HEK293 (cell line): ENCODE measurements around the gene CECR2.
A peak's percentile ranks its signal among the peaks of the same experiment; 100 is the strongest.

Experiments
- GLIS1 ChIP-seq: fragments of 450-650 bp; formaldehyde crosslinking; IDR thresholded peaks from 2 replicates; pipeline ENCODE4 v1.5.1; 2016; ENCODE audit warnings: missing biosample characterization, missing genetic modification characterization
- OSR2 ChIP-seq: fragments of 450-650 bp; formaldehyde crosslinking; IDR thresholded peaks from 2 replicates; pipeline ENCODE4 v1.5.1; 2016; ENCODE audit warnings: missing biosample characterization, missing genetic modification characterization
- PRDM10 ChIP-seq: fragments of 450-650 bp; formaldehyde crosslinking; IDR thresholded peaks from 2 replicates; pipeline ENCODE4 v1.5.1; 2016; ENCODE audit warnings: missing biosample characterization, missing genetic modification characterization
- REPIN1 ChIP-seq: fragments of 450-650 bp; formaldehyde crosslinking; IDR thresholded peaks from 2 replicates; pipeline ENCODE4 v1.5.1; 2017; ENCODE audit warnings: missing biosample characterization, missing genetic modification characterization, low read depth
- SETDB1 ChIP-seq: IDR thresholded peaks from one replicate; pipeline ENCODE4 v1.6.1; 2017; ENCODE audit warnings: mild to moderate bottlenecking, low read length, moderate library complexity, mixed read lengths; ENCODE audit not compliant: insufficient read length
- TCF7L2 ChIP-seq: IDR thresholded peaks from 2 replicates; pipeline ENCODE4 v1.6.1; 2011; ENCODE audit warnings: low read depth, mild to moderate bottlenecking, inconsistent platforms, low read length, moderate library complexity, borderline replicate concordance
- TRIM28 ChIP-seq: IDR thresholded peaks from 2 replicates; pipeline ENCODE4 v1.6.1; 2011; ENCODE audit warnings: low read length, control low read depth, borderline replicate concordance
- ZEB2 ChIP-seq: fragments of 450-650 bp; formaldehyde crosslinking; IDR thresholded peaks from 2 replicates; pipeline ENCODE4 v1.5.1; 2016; ENCODE audit warnings: missing biosample characterization, missing genetic modification characterization
- ZNF140 ChIP-seq: fragments of 450-650 bp; formaldehyde crosslinking; IDR thresholded peaks from 2 replicates; pipeline ENCODE4 v1.5.1; 2016; ENCODE audit warnings: missing biosample characterization, missing genetic modification characterization
- ZNF2 ChIP-seq: fragments of 450-650 bp; formaldehyde crosslinking; IDR thresholded peaks from 2 replicates; pipeline ENCODE4 v1.5.1; 2016; ENCODE audit warnings: missing biosample characterization, missing genetic modification characterization
- ZNF24 ChIP-seq: fragments of 450-650 bp; formaldehyde crosslinking; IDR thresholded peaks from 2 replicates; pipeline ENCODE4 v1.5.1; 2016; ENCODE audit warnings: missing biosample characterization, missing genetic modification characterization
- ZNF266 ChIP-seq: fragments of 450-650 bp; formaldehyde crosslinking; IDR thresholded peaks from 2 replicates; pipeline ENCODE4 v1.5.1; 2016; ENCODE audit warnings: missing biosample characterization, missing genetic modification characterization, low read depth
- ZNF292 ChIP-seq: fragments of 450-650 bp; formaldehyde crosslinking; IDR thresholded peaks from 2 replicates; pipeline ENCODE4 v1.5.1; 2016; ENCODE audit warnings: low read depth, missing biosample characterization, missing genetic modification characterization, borderline replicate concordance
- ZNF302 ChIP-seq: fragments of 450-650 bp; formaldehyde crosslinking; IDR thresholded peaks from 2 replicates; pipeline ENCODE4 v1.5.1; 2016; ENCODE audit warnings: missing biosample characterization, missing genetic modification characterization, low read depth
- ZNF311 ChIP-seq: fragments of 450-650 bp; formaldehyde crosslinking; IDR thresholded peaks from 2 replicates; pipeline ENCODE4 v1.5.1; 2017; ENCODE audit warnings: missing biosample characterization, missing genetic modification characterization, borderline replicate concordance
- ZNF354C ChIP-seq: fragments of 450-650 bp; formaldehyde crosslinking; IDR thresholded peaks from 2 replicates; pipeline ENCODE4 v1.5.1; 2016; ENCODE audit warnings: missing biosample characterization, missing genetic modification characterization, low read depth, borderline replicate concordance
- ZNF366 ChIP-seq: fragments of 450-650 bp; formaldehyde crosslinking; conservative IDR thresholded peaks from 2 replicates; pipeline ENCODE4 v1.5.1; 2016; ENCODE audit warnings: missing biosample characterization, missing genetic modification characterization
- ZNF37A ChIP-seq: fragments of 450-650 bp; IDR thresholded peaks from 2 replicates; pipeline ENCODE4 v1.5.1; 2018; ENCODE audit warnings: missing biosample characterization, missing genetic modification characterization
- ZNF398 ChIP-seq: fragments of 450-650 bp; formaldehyde crosslinking; IDR thresholded peaks from 2 replicates; pipeline ENCODE4 v1.5.1; 2017; ENCODE audit warnings: missing biosample characterization, missing genetic modification characterization
- ZNF558 ChIP-seq: fragments of 450-650 bp; formaldehyde crosslinking; IDR thresholded peaks from 2 replicates; pipeline ENCODE4 v1.5.1; 2016; ENCODE audit warnings: missing biosample characterization, missing genetic modification characterization
- ZNF660 ChIP-seq: fragments of 450-650 bp; IDR thresholded peaks from 2 replicates; pipeline ENCODE4 v1.5.1; 2018; ENCODE audit warnings: missing biosample characterization, mild to moderate bottlenecking, missing genetic modification characterization
- TF ChIP-seq, protein P1 (sequence below): fragments of 450-650 bp; formaldehyde crosslinking; IDR thresholded peaks from 2 replicates; pipeline ENCODE4 v1.5.1; 2016; ENCODE audit warnings: missing biosample characterization, missing genetic modification characterization
- TF ChIP-seq, protein P2 (sequence below): fragments of 450-650 bp; IDR thresholded peaks from 2 replicates; pipeline ENCODE4 v1.5.1; 2018; ENCODE audit warnings: missing biosample characterization, missing genetic modification characterization
- TF ChIP-seq, protein P3 (sequence below): fragments of 450-650 bp; formaldehyde crosslinking; IDR thresholded peaks from 2 replicates; pipeline ENCODE4 v1.5.1; 2016; ENCODE audit warnings: missing biosample characterization, missing genetic modification characterization
- TF ChIP-seq, protein P4 (sequence below): fragments of 450-650 bp; formaldehyde crosslinking; IDR thresholded peaks from 2 replicates; pipeline ENCODE4 v1.5.1; 2017; ENCODE audit warnings: missing biosample characterization, missing genetic modification characterization

The CECR2 gene

GRCh38 chr22:17477391-17477833 is 108.2 kb downstream of the CECR2 start (continued):
- TF ChIP-seq, protein P1, sequence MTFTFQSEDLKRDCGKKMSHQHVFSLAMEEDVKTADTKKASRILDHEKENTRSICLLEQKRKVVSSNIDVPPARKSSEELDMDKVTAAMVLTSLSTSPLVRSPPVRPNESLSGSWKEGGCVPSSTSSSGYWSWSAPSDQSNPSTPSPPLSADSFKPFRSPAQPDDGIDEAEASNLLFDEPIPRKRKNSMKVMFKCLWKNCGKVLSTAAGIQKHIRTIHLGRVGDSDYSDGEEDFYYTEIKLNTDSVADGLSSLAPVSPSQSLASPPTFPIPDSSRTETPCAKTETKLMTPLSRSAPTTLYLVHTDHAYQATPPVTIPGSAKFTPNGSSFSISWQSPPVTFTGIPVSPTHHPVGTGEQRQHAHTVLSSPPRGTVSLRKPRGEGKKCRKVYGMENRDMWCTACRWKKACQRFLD: no peak
- TF ChIP-seq ZEB2 (tag by site-specific recombination) (0 out of 2 replicates have a peak, but pooled peaks have one; percentile 15), ZNF302 (tag by site-specific recombination) (no peak), ZNF398 (peak; percentile 44; the same call in 1 of the 2 replicates), ZNF354C (tag by site-specific recombination) (no peak), ZNF660 (tag by site-specific recombination) (peak; percentile 93), ZNF140 (no peak), TRIM28 (0 out of 2 replicates have a peak, but pooled peaks have one; percentile 52), PRDM10 (tag by site-specific recombination) (peak; percentile 60), ZNF311 (no peak), ZNF37A (tag by site-specific recombination) (no peak), ZNF266 (tag by site-specific recombination) (no peak), GLIS1 (no peak), TCF7L2 (0 out of 2 replicates have a peak, but pooled peaks have one; percentile 18), ZNF558 (tag by site-specific recombination) (peak; percentile 20; the same call in 1 of the 2 replicates), OSR2 (peak; percentile 82), REPIN1 (tag by site-specific recombination) (no peak), ZNF366 (tag by site-specific recombination) (peak; percentile 90), ZNF24 (peak; percentile 68; the same call in 1 of the 2 replicates), ZNF292 (tag by site-specific recombination) (no peak), ZNF2 (tag by site-specific recombination) (no peak), SETDB1 (peak; percentile 23)
- TF ChIP-seq, protein P2, sequence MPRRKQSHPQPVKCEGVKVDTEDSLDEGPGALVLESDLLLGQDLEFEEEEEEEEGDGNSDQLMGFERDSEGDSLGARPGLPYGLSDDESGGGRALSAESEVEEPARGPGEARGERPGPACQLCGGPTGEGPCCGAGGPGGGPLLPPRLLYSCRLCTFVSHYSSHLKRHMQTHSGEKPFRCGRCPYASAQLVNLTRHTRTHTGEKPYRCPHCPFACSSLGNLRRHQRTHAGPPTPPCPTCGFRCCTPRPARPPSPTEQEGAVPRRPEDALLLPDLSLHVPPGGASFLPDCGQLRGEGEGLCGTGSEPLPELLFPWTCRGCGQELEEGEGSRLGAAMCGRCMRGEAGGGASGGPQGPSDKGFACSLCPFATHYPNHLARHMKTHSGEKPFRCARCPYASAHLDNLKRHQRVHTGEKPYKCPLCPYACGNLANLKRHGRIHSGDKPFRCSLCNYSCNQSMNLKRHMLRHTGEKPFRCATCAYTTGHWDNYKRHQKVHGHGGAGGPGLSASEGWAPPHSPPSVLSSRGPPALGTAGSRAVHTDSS: no peak
- TF ChIP-seq, protein P3, sequence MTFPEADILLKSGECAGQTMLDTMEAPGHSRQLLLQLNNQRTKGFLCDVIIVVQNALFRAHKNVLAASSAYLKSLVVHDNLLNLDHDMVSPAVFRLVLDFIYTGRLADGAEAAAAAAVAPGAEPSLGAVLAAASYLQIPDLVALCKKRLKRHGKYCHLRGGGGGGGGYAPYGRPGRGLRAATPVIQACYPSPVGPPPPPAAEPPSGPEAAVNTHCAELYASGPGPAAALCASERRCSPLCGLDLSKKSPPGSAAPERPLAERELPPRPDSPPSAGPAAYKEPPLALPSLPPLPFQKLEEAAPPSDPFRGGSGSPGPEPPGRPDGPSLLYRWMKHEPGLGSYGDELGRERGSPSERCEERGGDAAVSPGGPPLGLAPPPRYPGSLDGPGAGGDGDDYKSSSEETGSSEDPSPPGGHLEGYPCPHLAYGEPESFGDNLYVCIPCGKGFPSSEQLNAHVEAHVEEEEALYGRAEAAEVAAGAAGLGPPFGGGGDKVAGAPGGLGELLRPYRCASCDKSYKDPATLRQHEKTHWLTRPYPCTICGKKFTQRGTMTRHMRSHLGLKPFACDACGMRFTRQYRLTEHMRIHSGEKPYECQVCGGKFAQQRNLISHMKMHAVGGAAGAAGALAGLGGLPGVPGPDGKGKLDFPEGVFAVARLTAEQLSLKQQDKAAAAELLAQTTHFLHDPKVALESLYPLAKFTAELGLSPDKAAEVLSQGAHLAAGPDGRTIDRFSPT (tag by site-specific recombination): no peak
- TF ChIP-seq, protein P4, sequence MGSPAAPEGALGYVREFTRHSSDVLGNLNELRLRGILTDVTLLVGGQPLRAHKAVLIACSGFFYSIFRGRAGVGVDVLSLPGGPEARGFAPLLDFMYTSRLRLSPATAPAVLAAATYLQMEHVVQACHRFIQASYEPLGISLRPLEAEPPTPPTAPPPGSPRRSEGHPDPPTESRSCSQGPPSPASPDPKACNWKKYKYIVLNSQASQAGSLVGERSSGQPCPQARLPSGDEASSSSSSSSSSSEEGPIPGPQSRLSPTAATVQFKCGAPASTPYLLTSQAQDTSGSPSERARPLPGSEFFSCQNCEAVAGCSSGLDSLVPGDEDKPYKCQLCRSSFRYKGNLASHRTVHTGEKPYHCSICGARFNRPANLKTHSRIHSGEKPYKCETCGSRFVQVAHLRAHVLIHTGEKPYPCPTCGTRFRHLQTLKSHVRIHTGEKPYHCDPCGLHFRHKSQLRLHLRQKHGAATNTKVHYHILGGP: peak; percentile 98
